H1 (cell line): Measurements from ENCODE around the gene THAP9. TPM values are rescaled to one million over a fixed set of nuclear protein-coding genes. Genes with fewer than 3 reads are reported as not detected.

Experiments used
- CHD1 ChIP-seq: IDR thresholded peaks from 2 replicates; pipeline ENCODE4 v1.6.1; 2012; ENCODE audit warnings: low read depth, low read length, improper control_type of control experiment
- CTCF ChIP-seq, 3 experiments: IDR thresholded peaks; 1 replicate in 2 of 3; 2 replicates in 1 of 3; pipeline versions ENCODE4 v1.5.1 to v1.6.1; 2011; ENCODE audit warnings: low read length in 3 of 3, mild to moderate bottlenecking in 3 of 3, inconsistent platforms in 2 of 3, low read depth in 1 of 3, moderate library complexity in 1 of 3; ENCODE audit not compliant: insufficient read depth in 1 of 3; ENCODE audit errors: control extremely low read depth in 1 of 3
- HDAC2 ChIP-seq, 2 experiments: fragments of 300-600 bp in 1 of 2; sonication (generic) in 1 of 2; IDR thresholded peaks; 2 replicates each; pipeline ENCODE4 v1.6.1; 2011 to 2012; ENCODE audit warnings: low read depth in 2 of 2, low read length in 2 of 2, mild to moderate bottlenecking in 2 of 2, moderate library complexity in 2 of 2, borderline replicate concordance in 1 of 2, inconsistent platforms in 1 of 2
- KDM4A ChIP-seq: IDR thresholded peaks from one replicate; pipeline ENCODE4 v1.7.1; 2012; ENCODE audit warnings: low read depth, mild to moderate bottlenecking, moderate library complexity, low read length, inconsistent platforms; ENCODE audit not compliant: severe bottlenecking
- TAF1 ChIP-seq: IDR thresholded peaks from 2 replicates; pipeline ENCODE4 v1.6.1; 2011; ENCODE audit warnings: mild to moderate bottlenecking, low read depth, low read length
- TAF7 ChIP-seq: optimal IDR thresholded peaks from 2 replicates; pipeline ENCODE3; 2011; ENCODE audit warnings: low read depth, mild to moderate bottlenecking, inconsistent platforms, low read length, moderate library complexity, borderline replicate concordance
- polyA plus RNA-seq, 7 experiments: library from polyadenylated mRNA; depleted of rRNA in 3 of 7; stranded (reverse) in 5 of 7; unstranded in 2 of 7; fragments of >200 nt in 5 of 7; fragments of 200-250 nt in 2 of 7; gene quantifications; 1 replicate in 5 of 7; 2 replicates in 1 of 7; 4 replicates in 1 of 7; pipeline versions ENCODE4 v1.2.1 to v1.2.3, GENCODE V29; 2011 to 2013; ENCODE audit warnings: missing spikeins in 2 of 7, mixed read lengths in 2 of 7
- total RNA-seq: library from RNA; stranded (reverse); fragmentation: NEBNext Ultra II Directional; extraction: Animal tissue kit (Norgen Biotek cat#: 25700); gene quantifications from 2 replicates; pipeline ENCODE4 v1.2.1, GENCODE V29; 2021
- TF ChIP-seq, protein P1 (sequence below): IDR thresholded peaks from 2 replicates; pipeline ENCODE4 v1.6.1; 2011; ENCODE audit warnings: low read length, improper control_type of control experiment

The THAP9 gene
- total and polyA plus RNA-seq, 2 of the 8 experiments (the other 6 are each of a cell fraction or from before 2014, with no cell fraction given): 6.1 to 13.2 TPM

DNA sequence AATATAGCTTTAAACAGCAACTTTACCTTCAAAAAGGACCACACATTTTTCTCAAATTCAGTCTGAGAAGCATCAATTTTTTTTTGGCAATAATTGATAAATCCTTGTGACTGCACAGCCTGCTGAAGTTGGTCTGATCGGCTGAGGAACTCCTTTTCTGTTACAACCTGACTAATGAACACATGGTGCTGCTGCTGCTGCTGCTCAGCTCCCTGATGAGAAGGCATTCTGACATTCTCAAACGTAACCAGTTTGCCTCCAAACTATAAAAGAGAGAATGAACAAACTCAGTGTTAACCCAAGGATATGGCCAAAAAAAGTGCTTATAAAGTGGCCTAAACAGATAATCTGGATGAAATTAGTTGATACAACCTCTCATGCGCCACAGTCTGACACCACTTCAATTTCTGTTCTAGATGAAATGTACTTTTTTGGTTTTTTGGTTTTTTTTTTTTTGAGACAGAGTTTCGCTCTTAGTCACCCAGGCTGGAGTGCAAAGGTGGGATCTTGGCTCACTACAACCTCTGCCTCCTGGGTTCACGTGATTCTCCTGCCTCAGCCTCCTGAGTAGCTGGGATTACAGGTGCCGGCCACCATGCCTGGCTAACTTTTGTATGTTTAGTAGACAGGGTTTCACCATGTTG, 36.1 kb upstream of the THAP9 start (continued):
- TF ChIP-seq, protein P1, sequence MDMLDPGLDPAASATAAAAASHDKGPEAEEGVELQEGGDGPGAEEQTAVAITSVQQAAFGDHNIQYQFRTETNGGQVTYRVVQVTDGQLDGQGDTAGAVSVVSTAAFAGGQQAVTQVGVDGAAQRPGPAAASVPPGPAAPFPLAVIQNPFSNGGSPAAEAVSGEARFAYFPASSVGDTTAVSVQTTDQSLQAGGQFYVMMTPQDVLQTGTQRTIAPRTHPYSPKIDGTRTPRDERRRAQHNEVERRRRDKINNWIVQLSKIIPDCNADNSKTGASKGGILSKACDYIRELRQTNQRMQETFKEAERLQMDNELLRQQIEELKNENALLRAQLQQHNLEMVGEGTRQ: no peak
- TF ChIP-seq HDAC2 (IDR thresholded peaks at IDR 0.05; ENCODE audit: borderline replicate concordance in 1 of 2, low read depth in 2 of 2, low read length in 2 of 2): no peak
- TF ChIP-seq KDM4A: no peak
- TF ChIP-seq CHD1: no peak
- no peak for TF ChIP-seq TAF7
- no peak for TF ChIP-seq CTCF (IDR thresholded peaks at IDR 0.05; ENCODE audit: control extremely low read depth in 1 of 3, insufficient read depth in 1 of 3, low read depth in 1 of 3, low read length in 3 of 3)
- no peak for TF ChIP-seq TAF1
